Inflammatory macrophage (primary cell): ENCODE data around the gene CAVIN1.
"Not testable (repeated sequence)": the region's sequence is repeated elsewhere in the genome, so short reads cannot be mapped to it uniquely, and the experiment has no call there.

Source experiments
- DNase-seq, 2 donors: peaks; one replicate each; pipeline ENCODE4 v3.0.0-alpha.2; 2020 to 2022

CAVIN1 gene

DNA sequence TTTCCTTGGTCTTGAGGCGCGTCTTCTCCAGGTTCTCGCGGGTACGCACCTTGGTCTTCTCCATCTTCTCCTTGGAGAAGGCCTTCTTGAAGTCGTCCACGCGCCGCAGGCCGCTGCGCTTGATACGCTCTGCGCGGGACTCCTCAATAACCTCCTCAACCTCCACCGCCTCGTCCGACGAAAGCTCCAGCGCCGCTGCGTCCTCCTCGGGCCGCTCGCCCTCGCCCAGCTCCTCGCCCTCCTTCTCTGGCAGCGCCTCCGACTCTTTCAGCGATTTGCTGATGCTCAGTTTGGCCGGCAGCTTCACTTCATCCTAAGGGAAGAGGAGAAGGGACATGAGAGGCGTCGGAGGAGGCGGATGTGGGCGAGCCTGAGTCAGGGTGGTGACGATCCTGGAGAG is 18.0 kb downstream of the CAVIN1 start:
- DNase-seq = no peak

- DNase-seq = peak in 1 of 2 donors; percentile 15
Measured at GRCh38 chr17:42404326-42405055, 18.6 kb downstream of the CAVIN1 start.

- DNase-seq = no peak
Measured at GRCh38 chr17:42403150-42403549, 19.9 kb downstream of the CAVIN1 start.

GRCh38 chr17:42402117-42402516 is 20.9 kb downstream of the CAVIN1 start:
- no peak for DNase-seq

- not testable (repeated sequence) for DNase-seq
Measured at GRCh38 chr17:42400844-42401375, 22.1 kb downstream of the CAVIN1 start.

DNA sequence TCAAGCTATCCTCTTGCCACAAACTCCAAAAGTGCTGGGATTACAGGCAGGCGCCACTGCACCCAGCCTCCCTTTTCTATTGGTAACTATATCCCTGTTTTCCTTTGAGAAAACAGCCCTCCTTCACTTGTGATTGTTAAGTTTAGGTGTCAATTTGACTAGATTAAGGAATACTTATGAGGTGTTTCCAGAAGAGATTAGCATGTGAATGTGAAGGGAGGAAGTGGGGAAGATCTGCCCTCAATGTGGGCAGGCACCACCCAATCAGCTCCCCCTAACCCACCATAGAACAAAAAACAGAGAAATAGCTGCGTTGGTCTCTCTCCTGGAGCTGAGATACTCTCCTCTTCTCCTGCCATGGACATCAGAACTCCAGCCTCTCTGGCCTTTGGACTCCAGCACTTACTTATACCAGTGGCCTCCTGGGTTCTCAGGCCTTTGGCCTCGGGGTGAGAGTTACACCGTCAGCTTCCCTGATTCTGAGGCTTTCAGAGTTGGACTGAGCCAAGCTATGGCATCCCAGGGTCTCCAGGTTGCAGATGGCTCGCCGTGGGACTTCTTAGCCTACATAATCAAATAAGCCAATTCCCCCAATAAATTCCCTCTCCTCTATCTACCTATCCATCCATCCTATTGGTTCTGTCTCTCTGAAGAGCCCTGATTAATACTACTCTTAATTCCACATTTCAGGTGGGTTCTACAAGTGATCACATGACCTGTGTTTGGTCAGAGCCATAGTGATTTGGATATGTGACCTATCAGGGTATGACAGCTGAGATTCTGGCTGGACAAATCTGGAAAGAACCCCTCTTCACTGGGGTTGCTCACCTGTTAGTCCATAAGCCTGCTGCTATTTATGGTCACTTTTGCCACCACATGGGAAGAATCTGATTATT is 22.9 kb downstream of the CAVIN1 start:
- no peak for DNase-seq

DNA sequence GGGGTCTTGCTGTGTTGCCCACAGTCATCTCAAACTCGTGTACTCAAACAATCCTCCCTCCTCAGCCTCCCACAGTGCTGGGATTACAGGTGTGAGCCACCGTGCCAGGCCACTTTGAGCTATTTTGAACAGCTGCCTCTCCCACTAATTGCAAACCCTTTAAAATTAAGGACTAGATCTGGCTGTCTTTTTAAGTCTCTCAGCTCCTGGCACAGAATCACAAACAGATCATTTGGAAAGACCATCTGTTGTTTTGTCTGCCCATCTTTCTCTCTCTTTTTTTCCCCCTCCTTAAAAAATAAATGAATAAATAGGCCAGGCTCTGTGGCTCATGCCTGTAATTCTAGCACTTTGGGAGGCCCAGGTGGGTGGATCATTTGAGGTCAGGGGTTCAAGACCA is 23.9 kb downstream of the CAVIN1 start:
- DNase-seq = no peak

DNA sequence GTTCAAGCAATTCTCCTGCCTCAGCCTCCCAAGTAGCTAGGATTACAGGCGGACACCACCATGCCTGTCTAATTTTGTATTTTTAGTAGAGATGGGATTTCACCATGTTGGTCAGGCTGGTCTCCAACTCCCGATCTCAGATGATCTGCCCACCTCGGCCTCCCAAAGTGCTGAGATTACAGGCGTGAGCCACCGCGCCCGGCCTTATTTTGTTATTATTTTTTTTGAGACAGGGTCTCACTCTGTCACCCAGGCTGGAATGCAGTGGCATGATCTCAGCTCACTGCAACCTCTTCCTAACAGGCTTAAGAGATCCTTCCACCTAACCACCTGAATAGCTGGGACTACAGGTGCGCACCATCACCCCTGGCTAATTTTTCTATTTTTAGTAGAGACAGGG is 27.5 kb downstream of the CAVIN1 start:
- DNase-seq = not testable (repeated sequence)

- DNase-seq = no peak
Measured at GRCh38 chr17:42394838-42395237, 28.2 kb downstream of the CAVIN1 start.

DNA sequence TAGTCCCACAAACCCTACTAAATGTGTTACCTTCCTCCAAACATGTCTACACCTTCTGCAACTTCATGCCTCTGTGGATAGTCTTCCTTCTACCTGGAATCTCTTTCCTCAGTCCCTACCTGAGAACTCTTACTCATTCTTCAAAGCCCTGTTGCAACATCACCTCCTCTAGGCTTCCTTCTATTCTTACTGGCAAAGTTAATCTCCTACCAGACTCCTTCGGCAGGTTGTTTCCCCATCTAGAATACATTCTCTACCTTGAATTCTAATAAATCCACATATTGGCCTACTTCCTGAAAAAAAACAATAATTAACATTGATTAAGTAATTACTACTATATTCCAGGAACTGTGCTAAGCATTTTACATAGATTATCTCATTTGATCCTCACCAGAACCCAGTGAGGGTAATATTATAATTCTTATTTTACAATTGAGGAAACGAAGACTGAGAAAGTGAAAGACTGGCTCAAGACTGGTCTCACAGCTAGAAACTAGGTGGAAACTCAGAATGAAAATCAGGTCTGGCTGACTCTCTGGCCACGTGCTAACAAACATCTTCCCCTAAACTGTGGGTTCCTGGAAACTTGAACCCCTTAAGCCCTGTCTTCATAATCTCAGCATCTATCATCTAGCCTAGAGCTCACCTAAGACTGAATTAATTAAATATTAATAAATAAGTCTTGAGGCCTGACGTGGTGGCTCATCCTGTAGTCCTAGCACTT is 30.2 kb downstream of the CAVIN1 start:
- no peak for DNase-seq

DNA sequence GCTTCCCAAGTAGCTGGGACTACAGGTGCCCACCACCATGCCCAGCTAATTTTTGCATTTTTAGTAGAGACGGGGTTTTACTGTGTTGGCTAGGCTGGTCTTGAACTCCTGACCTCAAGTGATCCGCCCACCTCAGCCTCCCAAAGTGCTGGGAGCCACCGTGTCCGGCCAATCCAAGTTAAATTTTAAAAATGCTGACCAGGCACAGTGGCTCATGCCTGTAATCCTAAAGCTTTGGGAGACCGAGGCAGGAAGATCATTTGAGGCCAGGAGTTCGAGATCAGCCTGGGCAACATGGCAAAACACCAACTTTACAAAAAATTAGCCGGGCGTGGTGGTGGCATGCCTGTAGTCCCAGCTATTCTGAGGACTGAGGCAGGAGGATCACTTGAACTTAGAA is 31.6 kb downstream of the CAVIN1 start:
- DNase-seq = not testable (repeated sequence)

GRCh38 chr17:42389899-42390298 is 33.2 kb downstream of the CAVIN1 start:
- DNase-seq = no peak

GRCh38 chr17:42389135-42389417 is 34.0 kb downstream of the CAVIN1 start:
- no peak for DNase-seq

DNA sequence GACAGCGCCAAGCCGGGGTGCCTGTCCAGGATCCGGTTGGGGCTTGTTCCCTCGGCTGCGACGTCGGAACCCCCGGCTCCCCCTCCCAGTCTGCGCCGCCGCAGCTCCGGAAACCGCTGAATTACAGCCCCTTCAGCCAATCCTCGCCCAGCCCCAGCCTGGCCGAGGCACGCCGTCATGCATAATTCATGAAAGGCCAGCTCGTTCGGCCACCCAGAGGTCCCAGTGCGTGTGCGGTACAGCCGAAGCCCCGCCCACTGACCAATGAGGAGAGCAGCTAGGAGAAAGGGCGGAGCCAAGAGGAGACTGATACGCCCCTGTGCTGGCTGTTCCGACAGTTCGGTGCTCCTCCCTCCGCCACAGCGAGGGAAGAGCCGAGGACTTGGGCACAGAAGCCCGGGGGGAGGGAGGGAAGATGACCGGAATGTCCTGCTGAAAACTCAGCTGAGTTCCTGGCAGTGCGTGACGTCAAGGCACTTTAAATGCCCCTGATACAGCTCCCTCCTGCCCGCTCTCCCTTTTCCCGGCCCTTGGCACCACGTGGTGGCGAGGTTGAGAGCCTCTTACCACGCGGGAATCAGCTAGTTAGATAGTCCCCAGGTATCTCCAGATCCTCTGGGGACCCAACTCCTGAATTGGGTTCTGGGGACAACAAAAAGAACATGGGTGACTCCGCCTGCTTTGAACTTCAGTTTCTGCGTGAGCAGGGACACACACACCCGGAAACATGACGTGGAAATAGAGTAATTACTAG is 34.5 kb downstream of the CAVIN1 start, which contains the start of gene STAT3:
TSS of gene STAT3 (minus strand) at position 62 of the 754 bp plus-strand sequence. CDS start 39,926 bp downstream, outside the sequence.
- DNase-seq = peak; percentile 100

DNA sequence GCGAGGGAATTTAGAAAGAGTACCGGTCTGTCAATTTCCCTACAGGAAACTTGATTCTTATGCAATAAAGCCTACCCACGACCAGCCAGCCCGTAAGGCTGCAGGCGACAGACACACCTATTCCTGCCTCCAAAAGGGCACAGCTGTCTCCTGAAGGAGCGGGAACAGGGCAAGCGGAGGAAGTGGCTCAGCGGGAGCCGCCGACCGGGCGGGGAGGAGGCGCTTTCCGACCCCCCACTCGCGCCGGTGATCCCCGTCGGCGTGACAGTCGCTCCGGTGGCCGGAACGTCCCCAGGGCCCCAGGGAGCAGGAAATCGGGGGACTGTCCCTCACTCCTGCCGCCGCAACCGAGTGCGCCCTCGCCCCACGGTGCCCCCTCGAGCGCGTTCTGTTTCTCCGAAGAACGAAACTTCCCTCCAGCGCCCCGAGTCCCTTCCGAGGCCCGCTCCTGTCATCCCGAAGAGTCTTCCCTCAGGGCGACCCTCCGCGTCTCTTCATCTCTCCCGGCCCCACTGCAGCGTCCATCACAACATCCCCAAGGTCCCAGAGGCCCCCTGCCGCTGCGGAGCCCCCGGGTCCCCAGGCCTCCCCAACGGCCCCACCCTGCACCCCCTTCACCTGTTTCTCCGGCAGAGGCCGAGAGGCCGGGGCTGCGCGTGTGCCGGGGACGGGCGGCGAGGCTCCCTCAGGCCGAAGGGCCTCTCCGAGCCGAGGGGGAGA is 35.2 kb downstream of the CAVIN1 start:
- peak; percentile 44 to 50 for DNase-seq

DNA sequence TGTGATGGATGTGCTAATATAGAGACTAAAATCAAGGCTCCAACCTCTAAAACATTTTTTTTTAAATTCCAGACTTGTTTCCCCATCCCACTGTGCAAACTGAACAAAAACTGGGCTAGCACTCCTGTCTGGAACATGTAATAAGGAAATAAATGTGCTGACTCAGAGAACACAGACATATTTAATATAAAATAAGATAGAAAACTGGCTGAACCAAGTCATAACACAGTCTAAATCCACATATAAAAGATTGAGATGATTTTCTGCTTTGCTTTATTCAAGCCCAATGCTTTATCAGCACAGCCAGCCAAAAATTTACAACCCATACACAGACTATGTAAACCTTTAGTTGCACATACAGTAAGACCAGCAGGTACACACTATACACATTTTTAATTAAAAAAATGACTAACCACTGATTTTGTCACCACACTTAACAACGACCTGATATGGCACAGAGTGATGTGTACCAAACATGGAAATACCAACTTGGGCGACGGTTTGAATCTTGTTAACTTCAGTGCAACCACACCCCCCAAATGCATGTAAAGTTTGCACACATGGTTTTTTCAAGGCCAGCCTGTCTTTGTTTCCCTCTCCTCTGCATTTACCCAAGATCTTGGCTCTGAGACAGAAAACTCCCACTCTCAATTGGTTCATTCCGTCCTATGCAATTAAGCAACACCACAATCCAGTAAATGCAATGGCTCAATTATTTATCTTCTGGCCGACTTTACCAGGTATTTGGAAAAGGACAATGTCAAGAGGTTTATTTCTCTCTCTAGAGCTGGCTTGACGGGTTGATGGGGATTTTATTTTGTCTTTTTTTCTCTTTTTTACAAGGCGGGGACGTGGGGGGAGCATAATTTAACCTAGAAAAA is 36.0 kb downstream of the CAVIN1 start:
- peak; percentile 82 to 85 for DNase-seq

DNA sequence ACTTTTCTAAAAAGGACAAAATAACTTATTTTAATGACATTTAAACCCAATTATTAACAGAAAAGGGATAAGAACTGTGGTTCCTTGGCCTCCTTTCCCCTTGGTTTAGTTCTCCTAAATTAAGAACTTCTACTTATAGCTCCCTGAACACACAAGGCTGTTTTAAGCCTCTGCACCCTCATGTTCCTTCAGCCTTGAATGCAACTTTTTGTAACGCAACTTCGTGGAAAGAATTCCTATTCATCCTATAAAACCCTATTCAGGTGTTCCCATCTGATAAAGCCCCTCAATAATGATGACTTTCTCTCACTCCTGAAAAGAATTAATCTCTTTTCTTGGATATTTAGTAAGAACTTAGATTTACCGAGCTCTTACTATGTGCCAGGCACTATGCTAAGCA is 41.2 kb downstream of the CAVIN1 start:
- DNase-seq = no peak

DNA sequence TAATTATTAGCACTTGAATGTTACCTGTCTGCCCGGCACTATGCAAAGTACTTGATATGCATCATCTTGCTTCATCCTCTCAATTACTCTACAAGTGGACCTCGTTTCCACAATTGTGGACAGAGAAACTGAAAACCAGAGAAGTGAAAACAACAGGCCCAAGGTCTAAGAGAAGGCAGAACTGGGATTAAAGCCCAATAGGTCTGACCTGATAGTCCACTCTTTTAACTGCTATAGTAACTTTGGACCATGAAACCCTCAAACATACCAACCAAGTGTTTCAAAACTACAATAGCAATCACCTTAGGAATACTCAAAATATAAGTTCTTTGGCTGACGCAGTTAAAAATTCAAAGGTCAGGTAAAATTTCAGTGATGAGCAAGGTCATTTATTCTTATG is 42.1 kb downstream of the CAVIN1 start:
- DNase-seq = no peak

DNA sequence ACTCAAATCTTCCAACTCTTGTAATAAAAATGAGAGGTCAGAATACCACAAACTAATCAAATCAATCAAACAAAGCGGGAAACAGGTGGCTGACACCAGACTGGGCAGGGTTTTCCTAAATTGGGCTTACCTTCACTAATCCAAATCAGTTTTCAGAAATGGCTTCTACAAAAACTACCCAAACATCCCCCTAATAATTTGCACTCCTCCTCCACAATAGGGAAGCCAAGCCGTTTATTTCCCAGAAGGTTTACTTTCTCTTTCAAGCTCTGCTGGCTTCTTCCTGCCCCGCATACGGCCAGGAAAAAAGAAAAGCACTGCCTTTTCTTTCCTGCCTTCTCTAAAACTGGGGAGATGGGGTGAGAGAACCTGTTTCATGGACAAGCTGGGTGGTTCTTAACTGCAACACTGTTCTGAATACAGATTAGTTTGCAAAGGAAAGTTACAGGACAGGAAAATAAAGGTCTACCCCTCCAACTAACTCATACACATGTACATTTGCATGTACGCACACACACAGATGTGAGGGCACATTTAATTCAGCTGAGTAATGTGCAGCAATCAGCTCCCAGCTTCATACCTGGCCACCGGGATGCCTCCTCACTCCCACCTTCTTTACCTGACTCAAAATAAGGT is 44.0 kb downstream of the CAVIN1 start:
- peak; percentile 33 to 40 for DNase-seq

DNA sequence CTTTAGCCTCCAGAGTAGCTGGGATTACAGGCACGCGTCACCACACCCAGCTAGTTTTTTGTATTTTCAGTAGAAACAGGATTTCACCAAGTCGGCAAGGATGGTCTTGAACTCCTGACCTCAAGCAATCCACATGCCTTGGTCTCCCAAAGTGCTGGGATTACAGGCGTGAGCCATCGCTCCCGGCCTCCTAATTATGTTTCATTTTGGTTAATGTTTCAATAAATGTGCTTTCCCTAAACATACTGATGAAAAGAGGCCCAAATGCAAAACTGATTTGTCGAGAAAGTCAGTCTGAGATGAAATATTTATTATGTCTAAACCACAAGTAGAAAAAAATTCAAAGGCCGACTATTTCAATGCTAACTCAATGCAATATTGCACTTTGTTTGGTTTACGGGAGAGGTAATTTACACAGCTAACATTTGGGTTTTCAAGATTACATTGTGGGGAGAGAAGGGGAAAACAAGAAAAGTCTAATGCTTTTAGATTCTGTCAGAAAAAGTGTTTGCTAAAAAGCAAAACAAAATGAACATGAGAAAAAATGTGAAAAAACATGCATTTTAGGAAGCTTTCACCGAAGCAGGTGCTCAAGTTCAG is 44.6 kb downstream of the CAVIN1 start:
- DNase-seq = no peak
